ENCODE measurements around the gene CDK5RAP3. TPM values are rescaled to one million over a fixed set of nuclear protein-coding genes. Genes with fewer than 3 reads are reported as not detected.

The CDK5RAP3 gene
- polyA plus RNA-seq, 4 donors = 169 to 721 (median 374) TPM

GRCh38 chr17:48028736-48029135 is 57.8 kb downstream of the CDK5RAP3 start:
- Histone ChIP-seq H3K4me3 (ENCODE audit: low read depth in 1 of 3, low read length in 3 of 3) (no peak overlapping the region), H3K27me3 (ENCODE audit: control insufficient read depth in 3 of 3, insufficient read depth in 3 of 3, low read length in 3 of 3) (peaks cover 0 to 34% (median 0%) of the 10 kb centered on the region in 3 donors), H3K36me3 (ENCODE audit: control insufficient read depth in 3 of 3, insufficient read depth in 2 of 3, low read depth in 1 of 3, low read length in 3 of 3) (peaks cover 0 to 3% (median 0%) of the 10 kb centered on the region in 3 donors), H3K4me1 (ENCODE audit: control insufficient read depth in 3 of 3, insufficient read depth in 2 of 3, low read depth in 1 of 3, low read length in 2 of 3) (peaks cover 0 to 25% (median 4%) of the 10 kb centered on the region in 3 donors), H3K27ac (ENCODE audit: low read depth in 1 of 3, low read length in 2 of 3) (no peak overlapping the region), H3K9me3 (ENCODE audit: control insufficient read depth in 2 of 2, insufficient read depth in 1 of 2, low read depth in 1 of 2, low read length in 1 of 2) (no peaks in the 10 kb centered on the region)
- no peak for DNase-seq
- 76 to 93% (median 80%) methylated on average over 1 of the region's 1 CpG for WGBS, 3 donors
- FAIRE-seq = no peak

GRCh38 chr17:48030531-48030930 is 59.6 kb downstream of the CDK5RAP3 start:
- H3K27me3 ChIP-seq (ENCODE audit: control insufficient read depth in 3 of 3, insufficient read depth in 3 of 3, low read length in 3 of 3) = peaks cover 0 to 28% (median 0%) of the 10 kb centered on the region in 3 donors
- FAIRE-seq (no peak), DNase-seq (no peak)
- peaks cover 0 to 3% (median 0%) of the 10 kb centered on the region in 3 donors for H3K36me3 ChIP-seq (ENCODE audit: control insufficient read depth in 3 of 3, insufficient read depth in 2 of 3, low read depth in 1 of 3, low read length in 3 of 3)
- no peak overlapping the region for H3K27ac ChIP-seq (ENCODE audit: low read depth in 1 of 3, low read length in 2 of 3)
- H3K4me1 ChIP-seq (ENCODE audit: control insufficient read depth in 3 of 3, insufficient read depth in 2 of 3, low read depth in 1 of 3, low read length in 2 of 3) = peaks cover 0 to 13% (median 2%) of the 10 kb centered on the region in 3 donors
- no peak overlapping the region for H3K4me3 ChIP-seq (ENCODE audit: low read depth in 1 of 3, low read length in 3 of 3)
- 52 to 57% (median 54%) methylated on average over 5 of the region's 5 CpGs for WGBS, 3 donors
- no peaks in the 10 kb centered on the region for H3K9me3 ChIP-seq (ENCODE audit: control insufficient read depth in 2 of 2, insufficient read depth in 1 of 2, low read depth in 1 of 2, low read length in 1 of 2)

Other genes starting within 250 kb of the CDK5RAP3 start
- under 1 TPM; 0.07 to 0.45 (median 0.29) TPM for gene TBX21, start 237.9 kb upstream of the CDK5RAP3 start, polyA plus RNA-seq
- 10 to 100 TPM; 16.7 to 67.5 (median 27.3) TPM for gene OSBPL7, start 149.3 kb upstream of the CDK5RAP3 start, polyA plus RNA-seq
- gene MRPL10, start 139.6 kb upstream of the CDK5RAP3 start, polyA plus RNA-seq = 10 to 100 TPM; 47.0 to 54.1 (median 50.7) TPM
- gene LRRC46, start 139.4 kb upstream of the CDK5RAP3 start, polyA plus RNA-seq = 1 to 10 TPM in 1 of 4 donors, under 1 TPM in 3; 0.22 to 1.5 (median 0.40) TPM
- 100 to 1,000 TPM in 2 of 4 donors, 10 to 100 TPM in 2; 46.0 to 127 (median 99.7) TPM for gene SCRN2, start 129.8 kb upstream of the CDK5RAP3 start, polyA plus RNA-seq
- gene SP6, start 120.0 kb upstream of the CDK5RAP3 start, polyA plus RNA-seq = 1 to 10 TPM; 1.6 to 4.9 (median 3.1) TPM
- gene SP2, start 74.9 kb upstream of the CDK5RAP3 start, polyA plus RNA-seq = 10 to 100 TPM in 3 of 4 donors, 1 to 10 TPM in 1; 8.7 to 17.3 (median 12.6) TPM
- 10 to 100 TPM; 10.8 to 49.1 (median 19.1) TPM for gene PNPO, start 29.5 kb upstream of the CDK5RAP3 start, polyA plus RNA-seq
- 100 to 1,000 TPM; 159 to 388 (median 277) TPM for gene PRR15L, start 13.2 kb upstream of the CDK5RAP3 start, polyA plus RNA-seq
- gene COPZ2, start 66.7 kb downstream of the CDK5RAP3 start, polyA plus RNA-seq = 1 to 10 TPM in 3 of 4 donors, not detected in 1; 4.4 to 7.3 (median 5.6) TPM
- gene NFE2L1, start 77.2 kb downstream of the CDK5RAP3 start, polyA plus RNA-seq = 100 to 1,000 TPM in 1 of 4 donors, 10 to 100 TPM in 3; 52.1 to 110 (median 74.6) TPM
- 10 to 100 TPM in 2 of 4 donors, 1 to 10 TPM in 2; 9.4 to 57.1 (median 19.8) TPM for gene CBX1, start 130.4 kb downstream of the CDK5RAP3 start, polyA plus RNA-seq
- 10 to 100 TPM; 11.4 to 16.3 (median 12.8) TPM for gene SNX11, start 136.7 kb downstream of the CDK5RAP3 start, polyA plus RNA-seq